NCI-H2029 (cell line): Measurements from ENCODE around the gene MTERF4.

Experiments used
- DNase-seq: peaks from one replicate; lab custom pipeline; 2025; lab: John Stamatoyannopoulos, UW

The MTERF4 gene

GRCh38 chr2:241049739-241050623, 52.1 kb downstream of the MTERF4 start:
- no peak for DNase-seq

- no peak for DNase-seq
These were observed 53.1 kb downstream of the MTERF4 start for GRCh38 chr2:241048949-241049343.

GRCh38 chr2:241048149-241048948, 53.7 kb downstream of the MTERF4 start:
- DNase-seq = no peak

GRCh38 chr2:241047253-241048010, 54.7 kb downstream of the MTERF4 start:
- no peak for DNase-seq
